Peyer's patch (tissue), 4 donors: ENCODE results near the gene FAM120B.

Experiments
- CTCF ChIP-seq, 6 experiments: fragments of 450-650 bp in 4 of 6; fragments of 200-600 bp in 2 of 6; sonication (generic) in 1 of 6; IDR thresholded peaks; one replicate each; pipeline ENCODE4 v1.5.1; 2017 to 2019; ENCODE audit warnings: antibody characterized with exemption in 6 of 6, mild to moderate bottlenecking in 3 of 6, moderate library complexity in 1 of 6
- POLR2A ChIP-seq, 2 donors: fragments of 450-650 bp; IDR thresholded peaks; one replicate each; pipeline ENCODE4 v1.5.1; 2017; ENCODE audit warnings: antibody characterized with exemption in 2 of 2, mild to moderate bottlenecking in 2 of 2, moderate library complexity in 2 of 2

- TF ChIP-seq CTCF (IDR thresholded peaks at IDR 0.05) (no peak), POLR2A (IDR thresholded peaks at IDR 0.05) (no peak)
Observed at GRCh38 chr6:170444056-170444591, 137.6 kb downstream of the FAM120B start.
